Mucosa of stomach (tissue), 1 donor: ENCODE data around the gene RERE.

Experiments
- H3K27me3 ChIP-seq: one replicate; pipeline ENCODE4 v1.7.0; 2013; ENCODE audit warnings: mild to moderate bottlenecking, low read length; ENCODE audit not compliant: control insufficient read depth, insufficient read depth
- H3K36me3 ChIP-seq: one replicate; pipeline ENCODE4 v1.7.0; 2013; ENCODE audit warnings: low read length; ENCODE audit not compliant: control insufficient read depth, insufficient read depth
- H3K4me1 ChIP-seq: one replicate; pipeline ENCODE4 v1.7.0; 2013; ENCODE audit warnings: mild to moderate bottlenecking, low read length; ENCODE audit not compliant: control insufficient read depth, insufficient read depth
- H3K4me3 ChIP-seq: one replicate; pipeline ENCODE4 v1.7.0; 2013; ENCODE audit warnings: low read length
- H3K9ac ChIP-seq: one replicate; pipeline ENCODE4 v1.7.0; 2013; ENCODE audit warnings: mild to moderate bottlenecking, low read length, moderate library complexity
- H3K9me3 ChIP-seq: one replicate; pipeline ENCODE4 v1.7.0; 2013; ENCODE audit warnings: mild to moderate bottlenecking, low read length, moderate library complexity; ENCODE audit not compliant: control insufficient read depth
- donor health status: Pancreatic carcinoma.

Gene RERE

DNA sequence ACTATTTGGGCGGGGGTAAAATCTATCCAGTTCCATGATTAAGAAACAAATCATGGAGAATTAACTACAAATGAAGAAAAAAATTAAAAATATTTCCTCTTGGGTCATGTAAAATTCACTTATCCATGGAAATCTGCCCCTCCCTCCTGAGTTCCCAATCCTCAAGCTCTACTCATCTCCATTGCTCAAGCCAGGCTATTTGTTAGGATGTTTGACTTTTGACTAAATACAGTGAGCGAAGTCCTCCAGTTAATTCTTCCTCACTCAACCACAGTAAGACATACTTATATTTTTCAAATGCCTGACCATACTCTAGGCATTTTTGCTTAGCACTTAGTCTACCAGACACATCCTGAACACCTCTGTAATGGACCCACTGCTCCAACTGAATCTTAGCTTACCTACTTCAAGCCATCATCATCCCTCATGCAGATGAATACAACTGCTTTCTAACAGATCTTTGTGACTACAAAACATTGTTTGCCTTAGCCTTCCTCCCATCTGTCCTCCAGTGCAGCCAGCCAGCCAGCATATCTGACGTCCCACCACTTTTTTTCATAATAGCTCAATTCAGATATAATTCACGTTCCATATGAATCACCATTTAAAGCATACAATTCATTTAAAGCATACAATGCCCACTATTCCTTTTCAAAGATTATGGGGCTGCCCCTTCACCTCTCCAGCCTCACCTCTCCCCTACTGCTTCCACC, 154.2 kb downstream of the RERE start:
- Histone ChIP-seq H3K4me1 (peaks cover 56% of the 10 kb centered on the region), H3K36me3 (no peaks in the 10 kb centered on the region), H3K9me3 (no peaks in the 10 kb centered on the region), H3K27me3 (no peaks in the 10 kb centered on the region), H3K4me3 (no peak overlapping the region), H3K9ac (no peak overlapping the region)

DNA sequence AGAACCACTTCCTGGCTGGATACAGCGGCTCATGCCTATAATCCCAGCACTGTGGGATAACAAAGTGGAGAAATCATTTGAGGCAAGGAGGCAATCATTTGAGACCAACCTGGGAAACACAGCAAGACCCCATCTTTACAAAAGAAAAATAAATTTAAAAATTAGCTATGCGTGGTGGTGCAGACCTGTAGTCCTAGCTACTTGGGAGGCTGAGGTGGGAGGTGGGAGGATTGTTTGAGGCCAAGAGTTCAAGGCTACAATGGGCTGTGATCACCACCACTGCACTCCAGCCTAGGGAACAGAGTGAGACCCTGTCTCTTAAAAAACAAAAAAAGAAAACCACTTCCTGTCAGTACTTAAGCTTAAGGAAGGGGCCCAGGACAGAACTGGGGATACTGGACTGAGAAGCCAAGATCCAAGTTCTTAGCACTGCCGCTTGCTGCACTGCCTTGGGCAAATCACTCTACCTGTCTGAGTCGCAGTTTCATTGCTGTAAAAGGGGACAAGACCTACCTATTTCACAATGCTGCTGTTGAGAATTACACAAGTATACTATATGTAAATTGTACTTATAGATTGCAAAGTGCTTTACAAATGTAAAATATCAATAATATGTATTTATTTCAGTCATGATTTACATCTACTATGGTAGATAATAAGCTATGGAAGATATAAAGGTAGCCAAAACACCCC, 154.9 kb downstream of the RERE start:
- H3K4me3 ChIP-seq = no peak overlapping the region
- peaks cover 56% of the 10 kb centered on the region for H3K4me1 ChIP-seq

DNA sequence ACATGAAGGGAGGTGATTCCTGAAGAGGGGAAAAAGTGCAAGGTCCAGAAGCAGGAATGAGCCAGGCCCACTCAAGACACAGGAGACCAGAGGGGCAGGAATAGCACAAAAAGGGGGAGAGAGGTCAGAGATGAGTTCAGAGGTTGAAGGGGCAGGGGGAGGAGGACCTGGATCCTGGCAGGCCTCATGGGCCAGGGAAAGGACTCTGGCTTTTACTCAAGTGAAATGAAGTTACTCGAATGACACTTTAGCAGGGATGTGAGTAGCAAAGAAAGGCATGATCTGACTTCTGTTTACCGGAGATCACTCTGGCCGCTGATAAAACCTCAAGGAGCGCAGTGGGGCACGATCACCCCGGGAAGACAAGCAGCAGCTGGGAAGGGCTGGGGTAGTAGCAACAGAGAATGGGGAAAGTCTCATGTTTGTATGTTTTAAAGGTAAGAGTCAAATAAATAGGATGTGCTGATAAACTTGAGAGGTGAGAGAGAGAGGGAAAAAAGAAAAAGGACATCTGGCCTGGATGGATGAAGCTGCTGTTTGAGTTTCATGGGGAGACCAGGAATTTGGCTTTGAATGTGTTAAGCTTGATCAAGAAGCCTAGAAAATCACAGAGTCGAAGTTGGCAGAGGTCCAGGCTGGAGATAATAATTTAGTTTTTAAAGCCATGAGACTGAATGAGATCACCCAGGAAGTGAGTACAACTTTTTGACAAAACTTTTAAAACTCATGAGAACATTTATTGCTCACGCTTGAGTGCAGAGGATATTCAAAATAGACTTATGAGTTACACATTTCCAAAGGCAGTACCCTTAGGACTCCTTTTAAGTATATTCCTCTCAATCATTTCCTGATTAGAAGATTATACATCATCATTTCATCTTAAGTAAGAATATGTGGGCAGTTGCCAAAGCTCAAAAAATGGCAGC, 156.0 kb downstream of the RERE start:
- H3K36me3 ChIP-seq = no peaks in the 10 kb centered on the region
- no peaks in the 10 kb centered on the region for H3K9me3 ChIP-seq
- peak overlapping the region; percentile 31 for H3K9ac ChIP-seq
- no peak overlapping the region for H3K4me3 ChIP-seq
- H3K27me3 ChIP-seq = no peaks in the 10 kb centered on the region
- peaks cover 51% of the 10 kb centered on the region for H3K4me1 ChIP-seq

More for the DNA sequence above, 154.9 kb downstream of the RERE start:
- H3K36me3 ChIP-seq = no peaks in the 10 kb centered on the region
- H3K9ac ChIP-seq = no peak overlapping the region
- H3K9me3 ChIP-seq = no peaks in the 10 kb centered on the region
- H3K27me3 ChIP-seq = no peaks in the 10 kb centered on the region

DNA sequence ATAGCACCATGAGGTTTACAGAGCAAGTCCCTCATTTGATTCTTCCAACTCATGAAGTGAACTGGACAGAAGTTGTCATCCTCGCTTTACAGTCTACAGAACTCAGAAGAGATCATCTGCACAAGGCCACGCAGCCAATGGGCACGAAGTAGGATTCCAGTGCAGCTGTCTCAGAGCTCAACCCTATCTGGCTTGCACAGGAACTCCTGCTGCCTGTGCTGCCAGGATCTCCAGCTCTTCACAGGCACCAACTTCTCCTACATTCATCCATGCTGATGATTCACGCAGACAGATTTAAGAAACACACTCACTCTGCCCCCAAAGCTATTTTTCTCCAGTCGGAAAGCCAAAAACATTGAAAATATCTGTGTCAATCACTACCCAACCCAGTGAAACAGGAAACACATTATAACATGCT, 157.0 kb downstream of the RERE start:
- Histone ChIP-seq H3K9ac (peak overlapping the region; percentile 31), H3K4me3 (no peak overlapping the region), H3K9me3 (no peaks in the 10 kb centered on the region), H3K4me1 (peaks cover 41% of the 10 kb centered on the region), H3K36me3 (no peaks in the 10 kb centered on the region), H3K27me3 (no peaks in the 10 kb centered on the region)

DNA sequence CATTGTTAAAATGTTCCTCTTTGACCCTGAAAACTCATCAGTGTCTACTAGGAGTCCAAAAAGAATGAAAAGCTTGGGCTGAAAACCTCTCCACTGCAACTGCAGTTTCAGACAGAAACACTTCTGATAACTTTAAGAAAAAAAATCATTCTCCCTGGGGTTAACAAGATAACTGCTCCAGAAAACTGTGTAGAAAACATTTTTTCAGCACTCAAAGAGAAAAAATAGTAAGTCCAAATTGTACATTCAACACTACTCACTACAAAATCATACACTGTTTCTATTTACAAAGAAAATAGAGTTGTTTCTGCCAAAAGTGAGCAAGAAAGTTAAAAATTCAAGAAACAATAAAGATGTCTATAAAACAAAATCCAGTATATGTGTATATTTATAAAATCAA, 157.8 kb downstream of the RERE start:
- H3K4me1 ChIP-seq = peaks cover 34% of the 10 kb centered on the region
- no peak overlapping the region for H3K9ac ChIP-seq
- no peak overlapping the region for H3K4me3 ChIP-seq

DNA sequence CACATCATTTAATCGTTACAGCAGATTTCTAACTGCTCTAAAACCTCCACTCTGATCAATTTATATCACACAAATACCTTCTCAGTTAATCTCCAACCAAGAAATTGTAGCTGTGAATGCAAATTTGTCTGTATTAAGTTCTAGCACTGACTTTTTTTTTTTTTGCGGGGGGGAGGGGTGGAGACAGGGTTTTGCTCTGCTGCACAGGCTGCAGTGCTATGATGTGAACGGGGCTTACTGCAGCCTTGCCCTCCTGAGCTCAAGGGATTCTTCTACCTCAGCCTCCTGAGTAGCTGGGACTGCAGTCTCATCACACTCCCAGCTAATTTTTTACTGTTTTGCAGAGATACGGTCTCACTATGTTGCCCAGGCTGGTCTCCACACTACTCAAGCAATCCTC, 163.6 kb downstream of the RERE start:
- Histone ChIP-seq H3K9me3 (no peaks in the 10 kb centered on the region), H3K27me3 (no peaks in the 10 kb centered on the region), H3K4me3 (no peak overlapping the region), H3K4me1 (no peaks in the 10 kb centered on the region), H3K9ac (no peak overlapping the region), H3K36me3 (no peaks in the 10 kb centered on the region)

More for the DNA sequence above, 157.8 kb downstream of the RERE start:
- H3K27me3 ChIP-seq = no peaks in the 10 kb centered on the region
- no peaks in the 10 kb centered on the region for H3K36me3 ChIP-seq
- H3K9me3 ChIP-seq = no peaks in the 10 kb centered on the region

DNA sequence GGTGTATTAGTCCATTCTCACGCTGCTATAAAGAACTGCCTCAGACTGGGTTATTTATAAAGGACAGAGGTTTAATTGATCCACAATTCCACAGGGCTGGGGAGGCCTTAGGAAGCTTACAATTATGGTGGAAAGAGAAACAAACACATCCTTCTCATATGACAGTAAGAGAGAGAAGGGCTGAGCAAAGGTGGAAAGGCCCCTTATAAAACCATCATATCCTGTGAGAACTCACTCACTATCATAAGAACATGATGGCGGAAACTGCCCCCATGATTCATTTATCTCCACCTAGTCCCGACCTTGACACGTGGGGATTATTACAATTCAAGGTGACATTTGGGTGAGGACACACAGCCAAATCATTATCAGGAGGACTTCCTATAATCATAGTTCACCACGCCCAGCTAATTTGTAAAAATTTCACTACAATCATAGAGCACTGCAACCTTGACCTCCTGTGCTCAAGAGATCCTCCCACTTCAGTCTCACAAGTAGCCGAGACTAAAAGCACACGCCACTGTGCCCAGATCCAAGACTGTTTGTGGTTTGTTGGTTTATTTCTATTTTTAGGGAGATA, 164.9 kb downstream of the RERE start:
- Histone ChIP-seq H3K36me3 (no peaks in the 10 kb centered on the region), H3K4me3 (no peak overlapping the region), H3K27me3 (no peaks in the 10 kb centered on the region), H3K4me1 (no peaks in the 10 kb centered on the region), H3K9me3 (no peaks in the 10 kb centered on the region), H3K9ac (no peak overlapping the region)

DNA sequence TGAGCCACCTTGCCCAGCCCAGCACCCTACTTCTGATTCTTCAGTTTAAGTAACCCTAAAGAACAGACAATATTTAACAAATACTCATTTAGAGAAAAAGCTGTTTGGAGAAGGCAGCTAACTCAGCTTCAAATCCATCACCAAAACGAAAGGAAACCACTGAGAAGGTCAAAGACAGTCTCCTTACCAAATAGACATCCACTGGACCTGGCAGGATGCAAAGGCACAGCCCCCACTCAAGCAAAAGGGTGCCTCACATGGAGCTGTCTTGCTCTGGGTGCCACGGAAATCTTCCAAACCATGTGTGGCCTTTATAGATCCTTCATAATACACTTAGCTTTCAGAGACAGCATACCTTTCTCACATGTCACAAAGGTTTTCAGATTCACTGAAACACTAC, 165.5 kb downstream of the RERE start:
- no peak overlapping the region for H3K4me3 ChIP-seq
- H3K4me1 ChIP-seq = no peaks in the 10 kb centered on the region
- no peaks in the 10 kb centered on the region for H3K36me3 ChIP-seq
- H3K9me3 ChIP-seq = no peaks in the 10 kb centered on the region
- no peak overlapping the region for H3K9ac ChIP-seq
- no peaks in the 10 kb centered on the region for H3K27me3 ChIP-seq

DNA sequence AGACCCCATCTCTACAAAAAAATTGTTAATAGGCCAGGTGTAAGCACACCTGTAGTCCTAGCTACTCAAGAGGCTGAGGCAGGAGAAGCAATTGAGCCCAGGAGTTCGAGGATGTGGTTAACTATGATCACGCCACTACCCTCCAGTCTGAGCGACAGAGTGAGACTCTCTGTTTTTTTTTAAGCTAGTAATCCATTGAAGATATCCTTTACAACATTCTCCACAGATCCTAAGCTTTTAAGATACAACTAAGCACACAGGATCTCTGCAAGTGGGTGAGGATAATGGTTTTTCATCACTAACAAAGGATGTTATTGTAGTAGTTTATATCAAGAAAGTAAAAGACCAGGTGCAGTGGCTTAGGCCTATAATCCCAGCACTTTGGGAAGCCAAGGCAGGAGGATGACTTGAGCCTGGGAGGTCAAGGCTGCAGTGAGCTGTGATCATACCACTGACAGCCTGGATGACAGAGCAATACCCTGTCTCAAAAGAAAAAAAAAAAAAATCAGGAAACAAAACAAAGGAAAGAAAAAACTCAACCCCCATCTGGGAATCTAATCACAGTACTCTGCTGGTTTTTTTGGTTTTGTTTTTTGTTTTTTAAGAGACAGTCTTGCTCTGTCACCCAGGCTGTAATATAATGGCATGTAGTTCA, 166.1 kb downstream of the RERE start:
- H3K4me1 ChIP-seq = no peaks in the 10 kb centered on the region
- H3K27me3 ChIP-seq = no peaks in the 10 kb centered on the region
- H3K9me3 ChIP-seq = no peaks in the 10 kb centered on the region
- H3K9ac ChIP-seq = no peak overlapping the region
- H3K4me3 ChIP-seq = no peak overlapping the region
- no peaks in the 10 kb centered on the region for H3K36me3 ChIP-seq

DNA sequence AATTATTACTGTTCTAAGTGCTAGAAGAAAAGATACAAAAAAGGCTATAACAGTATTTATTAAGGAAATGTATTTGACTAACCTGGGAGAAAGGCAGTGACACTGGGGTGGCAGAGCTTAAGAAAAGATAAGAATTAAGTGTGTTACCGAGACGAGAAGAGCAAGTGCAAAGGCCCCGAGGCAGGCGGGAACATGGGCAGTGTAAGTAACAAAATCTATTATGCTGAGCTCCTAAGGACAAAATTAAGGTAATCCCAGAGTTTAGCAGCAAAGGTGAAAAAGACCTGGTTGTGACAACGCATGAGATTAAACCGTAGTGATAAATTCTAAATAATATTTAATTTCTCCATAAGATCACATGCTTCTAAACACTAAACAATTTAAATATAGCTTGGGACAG, 167.6 kb downstream of the RERE start:
- no peaks in the 10 kb centered on the region for H3K36me3 ChIP-seq
- H3K9ac ChIP-seq = no peak overlapping the region
- no peaks in the 10 kb centered on the region for H3K9me3 ChIP-seq
- no peaks in the 10 kb centered on the region for H3K4me1 ChIP-seq
- no peaks in the 10 kb centered on the region for H3K27me3 ChIP-seq
- H3K4me3 ChIP-seq = no peak overlapping the region

DNA sequence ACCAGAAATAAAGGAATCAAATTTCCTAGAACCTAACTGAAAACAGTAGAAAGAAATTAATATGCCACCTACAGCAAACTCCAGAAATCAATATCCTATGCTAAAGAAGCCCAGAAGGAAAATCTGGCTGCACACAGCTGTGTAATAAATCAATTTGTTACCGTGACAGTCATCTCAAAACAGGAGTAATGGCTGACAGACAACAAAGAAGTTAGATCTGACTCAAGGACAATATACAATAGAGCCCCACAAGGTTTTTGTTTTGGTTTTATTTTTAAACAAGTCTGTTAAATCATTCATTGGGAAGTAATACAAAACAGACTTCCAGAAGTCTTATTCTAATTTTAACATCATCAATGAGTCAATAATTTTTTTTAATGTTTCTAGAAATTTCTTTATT, 168.4 kb downstream of the RERE start:
- H3K4me1 ChIP-seq = peaks cover 4% of the 10 kb centered on the region
- H3K9me3 ChIP-seq = no peaks in the 10 kb centered on the region
- H3K4me3 ChIP-seq = no peak overlapping the region
- H3K9ac ChIP-seq = no peak overlapping the region
- no peaks in the 10 kb centered on the region for H3K36me3 ChIP-seq
- H3K27me3 ChIP-seq = no peaks in the 10 kb centered on the region
